HepG2 (cell line): ENCODE measurements around the gene TRIM5.

Experiments
- CTCF ChIP-seq: sonication (generic); formaldehyde crosslinking; IDR thresholded peaks from 2 replicates; pipeline ENCODE4 v1.5.0; 2020; ENCODE audit warnings: mild to moderate bottlenecking, missing genetic modification reagents, moderate library complexity
- NFE2L2 ChIP-seq: fragments of 150-350 bp; IDR thresholded peaks from 2 replicates; pipeline ENCODE4 v1.6.1; 2014; ENCODE audit warnings: low read length
- POLR2AphosphoS5 ChIP-seq: IDR thresholded peaks from 2 replicates; pipeline ENCODE4 v1.6.1; 2012; ENCODE audit warnings: low read depth, low read length
- ZBTB8A ChIP-seq: sonication (generic); formaldehyde crosslinking; IDR thresholded peaks from 2 replicates; pipeline ENCODE4 v1.4.0; 2020; ENCODE audit warnings: mild to moderate bottlenecking, low read depth, missing genetic modification reagents, borderline replicate concordance

GRCh38 chr11:5695580-5695979 is 10.7 kb upstream of the TRIM5 start:
- TF ChIP-seq NFE2L2 (no peak), CTCF (CRISPR knock-in tag) (no peak), POLR2AphosphoS5 (no peak), ZBTB8A (no peak)
